H1 (cell line): ENCODE results near the gene PTDSS2. TPM values are rescaled to one million over a fixed set of nuclear protein-coding genes. Genes with fewer than 3 reads are reported as not detected.

Experiments
- CTCF ChIA-PET: fragments of 300-600 bp; sonication (Branson Sonifier 250); formaldehyde crosslinking; loops from one replicate; lab custom pipeline; 2021; ENCODE audit not compliant: partially characterized antibody; lab: Charles Lee
- POLR2A ChIA-PET: fragments of 300-600 bp; sonication (Branson Sonifier 250); formaldehyde crosslinking; loops from one replicate; lab custom pipeline; 2021; ENCODE audit warnings: inconsistent platforms; ENCODE audit not compliant: partially characterized antibody; lab: Charles Lee
- DNase-seq, 2 experiments: peaks; one replicate each; pipeline versions ENCODE4 v3.0.0 to v3.0.0-alpha.2; 2010 to 2022; ENCODE audit warnings: low spot score in 2 of 2, low read depth in 1 of 2, mixed read lengths in 1 of 2
- FAIRE-seq: peaks from 2 replicates; lab custom pipeline; 2011; peaks lifted over from hg19 to GRCh38; lab: Jason Lieb, UNC
- H2AFZ ChIP-seq: 2 replicates; pipeline ENCODE4 v1.8.1; 2012; ENCODE audit warnings: low read length, inconsistent platforms
- H2AK5ac ChIP-seq: 2 replicates; pipeline ENCODE4 v1.6.1; 2013; ENCODE audit warnings: low read depth, low read length
- H2BK120ac ChIP-seq: replicated peaks from 2 replicates; pipeline ENCODE3; 2013; ENCODE audit warnings: low read depth, low read length, inconsistent platforms
- H2BK12ac ChIP-seq: 2 replicates; pipeline ENCODE4 v1.6.1; 2013; ENCODE audit warnings: low read depth, low read length
- H2BK15ac ChIP-seq: 2 replicates; pipeline ENCODE4 v1.6.1; 2013; ENCODE audit warnings: low read length
- H2BK20ac ChIP-seq: 2 replicates; pipeline ENCODE4 v1.6.1; 2013; ENCODE audit warnings: low read length
- H2BK5ac ChIP-seq: 2 replicates; pipeline ENCODE4 v1.6.1; 2013; ENCODE audit warnings: low read depth, low read length
- H3K14ac ChIP-seq: 2 replicates; pipeline ENCODE4 v1.6.1; 2013; ENCODE audit warnings: inconsistent platforms; ENCODE audit not compliant: insufficient read length
- H3K18ac ChIP-seq: 2 replicates; pipeline ENCODE4 v1.6.1; 2013; ENCODE audit warnings: low read length; ENCODE audit errors: extremely low read depth
- H3K23ac ChIP-seq: 2 replicates; pipeline ENCODE4 v1.6.1; 2013; ENCODE audit warnings: inconsistent platforms; ENCODE audit not compliant: insufficient read length
- H3K23me2 ChIP-seq: 2 replicates; pipeline ENCODE4 v1.6.1; 2013; ENCODE audit warnings: low read depth, low read length
- H3K27ac ChIP-seq: 2 replicates; pipeline ENCODE4 v1.6.1; 2011; ENCODE audit warnings: low read depth, low read length, inconsistent platforms
- H3K27me3 ChIP-seq, 4 experiments: replicated peaks in 1 of 4; 1 replicate in 1 of 4; 2 replicates in 3 of 4; pipeline versions ENCODE4 v1.6.1 to v1.8.1; 2011 to 2013; ENCODE audit warnings: low read length in 3 of 4, mild to moderate bottlenecking in 3 of 4, inconsistent platforms in 2 of 4, mixed read lengths in 2 of 4, moderate library complexity in 1 of 4; ENCODE audit not compliant: control insufficient read depth in 3 of 4, insufficient read depth in 3 of 4; ENCODE audit errors: extremely low read depth in 1 of 4
- H3K36me3 ChIP-seq, 4 experiments: 2 replicates each; pipeline versions ENCODE4 v1.6.1 to v1.8.1; 2011 to 2013; ENCODE audit warnings: mild to moderate bottlenecking in 4 of 4, low read length in 3 of 4, moderate library complexity in 2 of 4, control low read depth in 1 of 4, inconsistent platforms in 1 of 4; ENCODE audit not compliant: insufficient read depth in 4 of 4, control insufficient read depth in 2 of 4
- H3K4ac ChIP-seq: replicated peaks from 2 replicates; pipeline ENCODE3; 2013; ENCODE audit warnings: low read length, low read depth, mixed read lengths, inconsistent platforms; ENCODE audit not compliant: insufficient read length
- H3K4me1 ChIP-seq, 4 experiments: replicated peaks in 1 of 4; 1 replicate in 1 of 4; 2 replicates in 3 of 4; pipeline versions ENCODE4 v1.6.1 to v1.8.1; 2011 to 2013; ENCODE audit warnings: low read length in 3 of 4, inconsistent platforms in 2 of 4, mixed read lengths in 1 of 4; ENCODE audit not compliant: insufficient read depth in 4 of 4, control insufficient read depth in 3 of 4
- H3K4me2 ChIP-seq, 2 experiments: 2 replicates each; pipeline versions ENCODE4 v1.6.1 to v1.8.1; 2011 to 2013; ENCODE audit warnings: low read depth in 2 of 2, low read length in 2 of 2, control low read depth in 1 of 2, inconsistent platforms in 1 of 2, mild to moderate bottlenecking in 1 of 2; ENCODE audit not compliant: insufficient read depth in 1 of 2
- H3K4me3 ChIP-seq, 4 experiments: fragments of 200-600, 300-600 bp in 1 of 4; sonication (generic), shearing (Covaris generic), sonication (Bioruptor Twin) in 1 of 4; 2 replicates each; pipeline versions ENCODE4 v1.5.1 to v1.8.1; 2011 to 2016; ENCODE audit warnings: low read length in 4 of 4, low read depth in 3 of 4, control low read depth in 2 of 4, inconsistent platforms in 2 of 4, mild to moderate bottlenecking in 2 of 4, mixed read lengths in 1 of 4, moderate library complexity in 1 of 4; ENCODE audit not compliant: insufficient read depth in 2 of 4; ENCODE audit errors: extremely low read depth in 1 of 4
- H3K56ac ChIP-seq: replicated peaks from 2 replicates; pipeline ENCODE3; 2013; ENCODE audit warnings: low read depth, mild to moderate bottlenecking, mixed read lengths, low read length, inconsistent platforms; ENCODE audit not compliant: insufficient read length
- H3K79me1 ChIP-seq: 2 replicates; pipeline ENCODE4 v1.6.1; 2013; ENCODE audit warnings: low read depth, low read length, control low read depth
- H3K79me2 ChIP-seq, 2 experiments: 2 replicates each; pipeline versions ENCODE4 v1.6.1 to v1.8.1; 2012 to 2013; ENCODE audit warnings: low read length in 2 of 2, mild to moderate bottlenecking in 2 of 2, inconsistent platforms in 1 of 2; ENCODE audit not compliant: insufficient read depth in 2 of 2, control insufficient read depth in 1 of 2
- H3K9ac ChIP-seq, 4 experiments: replicated peaks in 1 of 4; 1 replicate in 1 of 4; 2 replicates in 3 of 4; pipeline versions ENCODE4 v1.6.1 to v1.8.1; 2011 to 2013; ENCODE audit warnings: low read depth in 3 of 4, low read length in 3 of 4, control low read depth in 2 of 4, mild to moderate bottlenecking in 2 of 4, moderate library complexity in 2 of 4, inconsistent platforms in 1 of 4; ENCODE audit errors: extremely low read depth in 1 of 4
- H3K9me3 ChIP-seq, 2 experiments: 2 replicates each; pipeline versions ENCODE4 v1.6.1 to v1.8.1; 2012 to 2013; ENCODE audit warnings: mild to moderate bottlenecking in 2 of 2, moderate library complexity in 2 of 2, control low read depth in 1 of 2, inconsistent platforms in 1 of 2, low read depth in 1 of 2, low read length in 1 of 2, mixed read lengths in 1 of 2; ENCODE audit not compliant: insufficient read depth in 2 of 2
- H4K20me1 ChIP-seq, 2 experiments: replicated peaks in 1 of 2; 2 replicates each; pipeline versions ENCODE3 to v1.8.1; 2011 to 2013; ENCODE audit warnings: inconsistent platforms in 2 of 2, low read length in 2 of 2, mild to moderate bottlenecking in 1 of 2; ENCODE audit not compliant: insufficient read depth in 2 of 2, control insufficient read depth in 1 of 2
- H4K5ac ChIP-seq: 2 replicates; pipeline ENCODE4 v1.6.1; 2013; ENCODE audit warnings: low read length, low read depth, mixed read lengths, inconsistent platforms; ENCODE audit not compliant: insufficient read length
- H4K8ac ChIP-seq: 2 replicates; pipeline ENCODE4 v1.8.0; 2013; ENCODE audit warnings: mild to moderate bottlenecking, moderate library complexity, low read length, inconsistent platforms; ENCODE audit not compliant: insufficient read depth; ENCODE audit errors: extremely low read depth
- H4K91ac ChIP-seq: replicated peaks from 2 replicates; pipeline ENCODE3; 2013; ENCODE audit warnings: low read length, mixed read lengths, inconsistent platforms; ENCODE audit not compliant: insufficient read length
- ASH2L ChIP-seq: fragments of 200-600, 300-600 bp; sonication (generic); IDR thresholded peaks from one replicate; pipeline ENCODE4 v1.7.1; 2017; ENCODE audit warnings: low read length
- BACH1 ChIP-seq: IDR thresholded peaks from 2 replicates; pipeline ENCODE4 v1.6.1; 2012; ENCODE audit warnings: low read length, improper control_type of control experiment
- CHD1 ChIP-seq: IDR thresholded peaks from 2 replicates; pipeline ENCODE4 v1.6.1; 2012; ENCODE audit warnings: low read depth, low read length, improper control_type of control experiment
- EGR1 ChIP-seq: IDR thresholded peaks from 2 replicates; pipeline ENCODE4 v1.6.1; 2011; ENCODE audit warnings: low read depth, low read length, borderline replicate concordance
- FOSL1 ChIP-seq: IDR thresholded peaks from 2 replicates; pipeline ENCODE4 v1.6.1; 2011; ENCODE audit warnings: mild to moderate bottlenecking, low read depth, low read length, moderate library complexity; ENCODE audit not compliant: insufficient read depth
- KDM5A ChIP-seq: fragments of 200-600 bp; IDR thresholded peaks from 2 replicates; pipeline ENCODE4 v1.7.1; 2012; ENCODE audit warnings: mild to moderate bottlenecking, low read length, inconsistent platforms, mixed read lengths
- SP1 ChIP-seq: IDR thresholded peaks from 2 replicates; pipeline ENCODE4 v1.6.1; 2011; ENCODE audit warnings: low read depth, low read length
- TAF7 ChIP-seq: optimal IDR thresholded peaks from 2 replicates; pipeline ENCODE3; 2011; ENCODE audit warnings: low read depth, mild to moderate bottlenecking, inconsistent platforms, low read length, moderate library complexity, borderline replicate concordance
- WGBS, 2 experiments: shearing (Covaris generic) in 1 of 2; methylation state at CpG; one replicate each; pipeline versions ENCODE4 v1.1.6 to v1.1.7; 2013 to 2015; ENCODE audit warnings: low lambda C conversion rate in 2 of 2, mixed read lengths in 2 of 2, inconsistent platforms in 1 of 2, low coverage in 1 of 2, missing lambda C conversion rate in 1 of 2; ENCODE audit not compliant: insufficient replicate concordance in 2 of 2, insufficient coverage in 1 of 2, insufficient read length in 1 of 2; ENCODE audit errors: extremely low coverage in 1 of 2, missing lambda C conversion rate in 1 of 2; 5-methylcytosine and 5-hydroxymethylcytosine counted together
- polyA plus RNA-seq, 7 experiments: library from polyadenylated mRNA; depleted of rRNA in 3 of 7; stranded (reverse) in 5 of 7; unstranded in 2 of 7; fragments of >200 nt in 5 of 7; fragments of 200-250 nt in 2 of 7; gene quantifications; 1 replicate in 5 of 7; 2 replicates in 1 of 7; 4 replicates in 1 of 7; pipeline versions ENCODE4 v1.2.1 to v1.2.3, GENCODE V29; 2011 to 2013; ENCODE audit warnings: missing spikeins in 2 of 7, mixed read lengths in 2 of 7
- total RNA-seq: library from RNA; stranded (reverse); fragmentation: NEBNext Ultra II Directional; extraction: Animal tissue kit (Norgen Biotek cat#: 25700); gene quantifications from 2 replicates; pipeline ENCODE4 v1.2.1, GENCODE V29; 2021
- TF ChIP-seq, protein P1 (sequence below), 3 experiments: IDR thresholded peaks; 1 replicate in 2 of 3; 2 replicates in 1 of 3; pipeline versions ENCODE4 v1.5.1 to v1.6.1; 2011; ENCODE audit warnings: low read length in 3 of 3, mild to moderate bottlenecking in 3 of 3, inconsistent platforms in 2 of 3, low read depth in 1 of 3, moderate library complexity in 1 of 3; ENCODE audit not compliant: insufficient read depth in 1 of 3; ENCODE audit errors: control extremely low read depth in 1 of 3

PTDSS2 gene
- total and polyA plus RNA-seq, 2 of the 8 experiments (the other 6 are each of a cell fraction or from before 2014, with no cell fraction given), result 48.7 to 68.2 TPM

DNA sequence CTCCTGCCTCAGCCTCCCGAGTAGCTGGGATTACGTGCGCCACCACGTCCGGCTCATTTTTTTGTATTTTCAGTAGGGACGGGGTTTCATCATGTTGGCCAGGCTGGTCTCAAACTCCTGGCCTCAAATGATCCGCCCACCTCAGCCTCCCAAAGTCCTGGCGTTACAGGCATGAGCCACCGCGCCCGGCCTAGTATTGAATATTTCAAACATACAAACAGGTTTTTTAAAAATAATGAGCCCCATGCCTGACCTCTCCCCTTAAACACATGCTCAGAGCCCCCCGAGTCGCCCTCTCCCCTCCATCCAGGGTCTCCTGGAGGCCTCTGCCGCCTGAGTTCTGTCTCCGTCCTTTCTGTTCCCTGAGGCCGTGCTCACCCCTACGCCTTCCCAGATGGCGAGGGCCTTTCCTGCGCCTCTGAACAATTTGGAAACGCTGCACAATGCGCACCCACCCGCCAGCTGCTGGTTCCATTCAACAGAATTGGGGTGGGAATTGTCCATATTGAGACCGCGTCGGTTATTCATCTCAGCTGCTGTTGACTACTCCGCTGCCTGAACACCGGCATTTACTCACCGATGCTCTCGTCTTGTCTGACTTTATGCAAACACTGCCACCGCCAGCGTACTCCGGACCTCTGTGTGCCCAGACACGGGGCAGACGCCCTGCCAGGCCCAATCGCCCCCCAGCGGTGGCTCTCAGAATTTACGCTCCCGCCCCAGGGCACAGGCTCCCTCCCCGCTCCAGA is 70.5 kb downstream of the PTDSS2 start:
- H2AFZ ChIP-seq, result no peak overlapping the region
- no peak overlapping the region for H3K18ac ChIP-seq
- no peaks in the 10 kb centered on the region for H3K4me1 ChIP-seq
- H3K79me1 ChIP-seq, result no peaks in the 10 kb centered on the region
- H2BK15ac ChIP-seq, result no peak overlapping the region
- no peak overlapping the region for H3K4me2 ChIP-seq
- no peaks in the 10 kb centered on the region for H4K20me1 ChIP-seq
- H2AK5ac ChIP-seq, result no peak overlapping the region
- no peak overlapping the region for H4K8ac ChIP-seq
- WGBS, 2 experiments, result 93% methylated on average over 39 of the region's 39 CpGs; no CpG with 5 or more reads in 1 of the 2 experiments
- no peak overlapping the region for H4K5ac ChIP-seq
- no peak overlapping the region for H2BK12ac ChIP-seq
- no peak overlapping the region for H3K14ac ChIP-seq
- no peak overlapping the region for H4K91ac ChIP-seq
- H3K4me3 ChIP-seq, result no peak overlapping the region
- no peak overlapping the region for H3K9ac ChIP-seq
- ChIA-PET POLR2A (interaction anchor here (1.4 to 1.6 kb wide), 2 partner anchors 113 to 117 kb away, joined by 3 read pairs; no protein-coding TSS in a partner anchor), CTCF (interaction anchor here (0.6 to 1.5 kb wide), 7 partner anchors 9 to 208 kb away, joined by 3 to 4 read pairs (median 3); partner anchors contain the start of gene HRAS)
- H3K23ac ChIP-seq, result no peak overlapping the region
- no peak overlapping the region for H3K27ac ChIP-seq
- H3K56ac ChIP-seq, result no peak overlapping the region
- peak in 1 of 2 experiments; percentile 65 for DNase-seq
- H3K9me3 ChIP-seq, result peaks cover 4 to 14% of the 10 kb centered on the region in 2 experiments; a peak in 1 of 4 replicates
- H3K79me2 ChIP-seq, result no peaks in the 10 kb centered on the region
- no peak for TF ChIP-seq CHD1
- no peak for TF ChIP-seq FOSL1
- TF ChIP-seq EGR1, result no peak
- TF ChIP-seq, protein P1, sequence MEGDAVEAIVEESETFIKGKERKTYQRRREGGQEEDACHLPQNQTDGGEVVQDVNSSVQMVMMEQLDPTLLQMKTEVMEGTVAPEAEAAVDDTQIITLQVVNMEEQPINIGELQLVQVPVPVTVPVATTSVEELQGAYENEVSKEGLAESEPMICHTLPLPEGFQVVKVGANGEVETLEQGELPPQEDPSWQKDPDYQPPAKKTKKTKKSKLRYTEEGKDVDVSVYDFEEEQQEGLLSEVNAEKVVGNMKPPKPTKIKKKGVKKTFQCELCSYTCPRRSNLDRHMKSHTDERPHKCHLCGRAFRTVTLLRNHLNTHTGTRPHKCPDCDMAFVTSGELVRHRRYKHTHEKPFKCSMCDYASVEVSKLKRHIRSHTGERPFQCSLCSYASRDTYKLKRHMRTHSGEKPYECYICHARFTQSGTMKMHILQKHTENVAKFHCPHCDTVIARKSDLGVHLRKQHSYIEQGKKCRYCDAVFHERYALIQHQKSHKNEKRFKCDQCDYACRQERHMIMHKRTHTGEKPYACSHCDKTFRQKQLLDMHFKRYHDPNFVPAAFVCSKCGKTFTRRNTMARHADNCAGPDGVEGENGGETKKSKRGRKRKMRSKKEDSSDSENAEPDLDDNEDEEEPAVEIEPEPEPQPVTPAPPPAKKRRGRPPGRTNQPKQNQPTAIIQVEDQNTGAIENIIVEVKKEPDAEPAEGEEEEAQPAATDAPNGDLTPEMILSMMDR (IDR thresholded peaks at IDR 0.05; ENCODE audit: control extremely low read depth in 1 of 3, insufficient read depth in 1 of 3, low read depth in 1 of 3, low read length in 3 of 3), result peak; percentile 19 to 48 (median 41); a peak in 2 of 4 replicates
- no peak for TF ChIP-seq TAF7
- no peak for TF ChIP-seq KDM5A
- no peak for TF ChIP-seq ASH2L
- TF ChIP-seq SP1, result no peak
- no peak for TF ChIP-seq BACH1
- no peaks in the 10 kb centered on the region for H3K36me3 ChIP-seq
- no peak overlapping the region for H3K4ac ChIP-seq
- no peak overlapping the region for H2BK20ac ChIP-seq
- no peak overlapping the region for H2BK120ac ChIP-seq
- no peaks in the 10 kb centered on the region for H3K23me2 ChIP-seq
- FAIRE-seq, result no peak
- H2BK5ac ChIP-seq, result no peak overlapping the region
- 0 out of 7 replicates have a peak, but pooled peaks cover 0 to 3% (median 0%) of the 10 kb centered on the region in 4 experiments for H3K27me3 ChIP-seq
